GM19351 (cell line): ENCODE measurements around the gene TESK2.
A peak's percentile ranks its signal among the peaks of the same experiment; 100 is the strongest.

Experiments
- ATAC-seq: cut with Tn5 transposase; IDR thresholded peaks from one replicate; pipeline ENCODE4 v1.9.1; 2021; ENCODE audit warnings: mild to moderate bottlenecking, moderate library complexity; ENCODE audit not compliant: unreplicated experiment

Gene TESK2

GRCh38 chr1:45306319-45306718 lies 184.6 kb downstream of the TESK2 start:
- ATAC-seq = peak; percentile 34

GRCh38 chr1:45305231-45305630 lies 185.7 kb downstream of the TESK2 start:
- ATAC-seq = no peak

GRCh38 chr1:45304311-45305081 lies 186.5 kb downstream of the TESK2 start:
- ATAC-seq = no peak

DNA sequence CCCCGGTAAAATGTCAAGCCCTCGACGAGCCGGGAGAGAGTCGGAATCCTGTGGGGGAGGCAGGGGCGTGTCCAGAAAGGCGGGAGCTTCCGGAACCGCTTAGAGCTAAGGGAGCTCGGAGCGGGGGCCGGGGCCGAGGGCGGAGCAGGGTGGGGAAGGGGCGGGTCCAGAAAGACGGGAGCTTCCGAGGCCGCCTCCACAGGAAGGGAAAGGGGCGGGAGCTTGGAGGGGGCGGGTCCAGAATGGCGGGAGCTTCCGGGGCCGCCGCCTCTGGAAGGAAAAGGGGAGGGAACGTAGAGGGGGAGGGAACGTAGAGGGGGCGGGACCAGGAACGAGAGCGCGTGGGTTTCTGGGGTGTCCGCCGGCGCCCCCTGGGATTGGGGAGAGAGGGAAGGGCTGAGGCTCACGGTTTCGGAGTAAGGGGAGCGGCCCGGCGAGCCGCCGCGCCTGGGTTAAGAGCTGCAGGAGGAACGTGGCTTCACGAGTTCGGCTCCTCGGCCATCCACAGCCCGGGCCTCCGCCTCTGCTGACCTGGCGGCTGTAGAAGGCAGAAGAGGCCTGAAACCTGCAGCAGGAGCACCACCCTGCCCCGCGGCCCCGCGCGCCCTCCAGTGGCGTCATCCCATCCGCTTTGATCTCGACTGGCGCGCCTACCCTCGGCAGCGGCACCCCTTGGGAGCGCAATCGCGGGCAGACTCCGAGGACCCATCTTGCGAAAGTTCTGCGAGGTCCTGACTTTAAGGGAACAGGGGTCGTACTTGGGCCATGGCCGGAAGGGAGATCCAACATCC lies 187.2 kb downstream of the TESK2 start:
- ATAC-seq = peak; percentile 71

DNA sequence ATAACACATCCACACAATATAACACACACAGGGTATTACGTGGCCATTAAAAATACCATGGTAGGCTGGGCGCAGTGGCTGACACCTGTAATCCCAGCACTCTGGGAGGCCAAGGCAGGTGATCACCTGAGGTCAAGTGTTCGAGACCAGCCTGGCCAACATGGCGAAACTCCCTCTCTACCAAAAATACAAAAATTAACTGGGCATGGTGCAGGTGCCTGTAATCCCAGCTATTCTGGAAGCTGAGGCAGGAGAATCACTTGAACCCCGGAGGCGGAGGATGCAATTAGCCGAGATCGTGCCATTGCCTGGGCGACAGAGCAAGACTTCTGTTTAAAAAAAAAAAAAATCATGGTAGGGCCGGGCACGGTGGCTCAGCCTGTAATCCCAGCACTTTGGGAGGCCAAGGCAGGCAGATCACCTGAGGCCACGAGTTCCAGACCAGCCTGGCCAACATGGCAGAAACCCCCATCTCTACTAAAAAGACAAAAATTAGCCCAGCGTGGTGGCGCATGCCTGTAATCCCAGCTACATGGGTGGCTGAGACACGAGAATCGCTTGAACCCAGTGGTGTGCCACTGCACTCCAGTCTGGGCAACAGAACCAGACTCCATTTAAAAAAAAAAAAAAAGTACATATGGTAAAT lies 188.3 kb downstream of the TESK2 start:
- no peak for ATAC-seq

GRCh38 chr1:45300669-45300997 lies 190.3 kb downstream of the TESK2 start:
- no peak for ATAC-seq

DNA sequence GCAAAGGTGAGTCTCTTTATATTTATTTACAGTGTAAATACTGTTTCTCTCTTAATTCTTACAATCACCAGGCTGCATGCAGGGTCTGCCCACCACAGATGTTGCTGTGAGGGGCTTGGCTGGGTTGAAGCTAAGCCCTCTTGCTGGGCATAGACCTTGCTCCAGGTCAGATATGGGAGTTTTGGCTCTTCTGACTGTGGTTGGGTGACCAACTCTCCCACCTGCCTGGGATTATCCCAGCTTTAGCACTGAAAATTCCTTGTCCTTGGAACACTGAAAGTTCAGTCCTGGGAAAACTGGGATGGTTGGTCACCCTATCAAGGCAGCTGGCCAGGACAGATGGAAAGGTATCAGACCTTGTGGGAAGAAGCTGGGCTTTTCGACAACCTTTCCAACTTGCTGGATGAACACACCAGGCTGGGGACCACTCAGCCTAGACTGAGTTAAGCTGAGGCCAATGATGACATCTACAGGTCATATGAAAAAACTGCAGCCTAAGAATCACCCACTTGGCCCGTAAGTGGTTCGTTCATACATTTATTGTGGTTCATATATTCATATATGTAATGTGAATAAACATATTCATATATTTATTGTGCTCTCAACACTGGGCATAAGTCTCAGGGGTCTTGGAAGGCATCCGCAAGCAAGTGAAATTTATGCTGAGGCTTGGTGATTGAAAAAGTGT lies 190.8 kb downstream of the TESK2 start:
- ATAC-seq = no peak

GRCh38 chr1:45299296-45299695 lies 191.7 kb downstream of the TESK2 start:
- no peak for ATAC-seq

DNA sequence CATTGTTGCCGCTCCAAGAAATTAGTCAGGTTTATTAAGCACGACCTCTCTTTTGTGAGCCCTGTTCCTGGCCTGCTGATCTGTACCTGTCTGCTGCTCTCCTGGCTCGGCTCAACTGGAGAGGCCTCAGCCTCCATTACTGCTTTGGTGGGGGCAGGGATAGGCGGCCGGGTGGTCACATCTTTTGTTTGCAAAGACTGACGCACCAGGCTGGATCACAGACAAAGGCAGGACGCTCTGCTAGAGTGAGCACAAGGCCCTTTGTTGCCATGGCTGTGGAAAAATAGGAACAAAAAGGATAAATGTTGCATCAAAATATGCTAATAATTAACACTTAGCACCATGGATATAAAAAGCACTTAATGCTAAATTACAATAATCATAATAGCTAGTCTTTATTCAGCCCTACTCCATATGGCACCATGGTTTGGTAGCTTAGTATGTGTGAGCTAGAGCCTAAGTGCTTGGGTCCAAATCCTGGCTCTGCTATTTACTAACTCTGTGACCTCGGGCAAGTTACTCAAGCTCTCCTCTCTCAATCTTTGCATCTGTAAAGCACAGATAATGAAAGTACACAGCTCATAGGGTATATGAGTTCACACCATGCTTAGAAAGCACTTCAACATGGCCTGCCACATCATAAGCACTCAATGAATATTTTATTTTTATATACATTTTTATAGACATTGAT lies 193.2 kb downstream of the TESK2 start:
- no peak for ATAC-seq
